ENCODE measurements around the gene CTNND2.

GRCh38 chr5:11386398-11386797 lies 517.8 kb downstream of the CTNND2 start:
- no peak for TF ChIP-seq MCM5 (IDR thresholded peaks at IDR 0.05; ENCODE audit: low read depth)
- no peak for TF ChIP-seq ZNF512 (tag; IDR thresholded peaks at IDR 0.05)

Measured in K562 (cell line).